ENCODE data around the gene AUTS2. TPM values are rescaled to one million over a fixed set of nuclear protein-coding genes. Genes with fewer than 3 reads are reported as not detected.

Gene AUTS2
- total RNA-seq, 4 donors from 2014 or later, result 14.9 to 27.2 (median 17.5) TPM

DNA sequence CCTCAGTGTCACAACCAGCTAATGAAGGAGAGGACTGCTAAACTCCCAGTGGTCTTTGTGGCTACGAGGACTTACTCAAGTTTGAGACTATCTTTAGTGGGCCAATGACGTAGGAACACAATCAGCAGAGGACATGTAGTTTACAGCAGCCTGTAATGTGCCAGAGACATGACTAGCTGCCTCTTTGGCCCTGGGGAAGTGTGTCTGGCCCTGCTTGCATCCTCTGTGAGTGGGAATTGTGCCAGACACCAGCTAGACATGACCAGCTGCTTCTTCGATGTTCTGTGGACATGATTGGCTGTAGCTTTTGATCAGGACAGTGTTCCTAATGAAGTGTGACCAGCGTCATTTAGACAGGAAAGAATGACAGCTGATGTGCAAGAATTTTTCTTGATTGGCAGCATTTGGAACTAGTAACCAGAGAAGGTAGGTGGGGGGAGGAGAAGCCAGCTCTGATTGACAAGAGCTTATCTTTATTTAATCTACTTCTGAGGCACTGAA lies 141.7 kb downstream of the AUTS2 start:
- WGBS, 2 donors, result 67 to 71% methylated on average over 4 of the region's 4 CpGs

GRCh38 chr7:69742237-69742636 lies 144.0 kb downstream of the AUTS2 start:
- no peaks in the 10 kb centered on the region for H3K27me3 ChIP-seq
- intact Hi-C loops (cut with DNase I), result no loop called here
- no peak overlapping the region for H3K4me3 ChIP-seq (replicated peaks in 1 of 3)
- no peaks in the 10 kb centered on the region for H3K4me1 ChIP-seq
- TF ChIP-seq, protein P1, sequence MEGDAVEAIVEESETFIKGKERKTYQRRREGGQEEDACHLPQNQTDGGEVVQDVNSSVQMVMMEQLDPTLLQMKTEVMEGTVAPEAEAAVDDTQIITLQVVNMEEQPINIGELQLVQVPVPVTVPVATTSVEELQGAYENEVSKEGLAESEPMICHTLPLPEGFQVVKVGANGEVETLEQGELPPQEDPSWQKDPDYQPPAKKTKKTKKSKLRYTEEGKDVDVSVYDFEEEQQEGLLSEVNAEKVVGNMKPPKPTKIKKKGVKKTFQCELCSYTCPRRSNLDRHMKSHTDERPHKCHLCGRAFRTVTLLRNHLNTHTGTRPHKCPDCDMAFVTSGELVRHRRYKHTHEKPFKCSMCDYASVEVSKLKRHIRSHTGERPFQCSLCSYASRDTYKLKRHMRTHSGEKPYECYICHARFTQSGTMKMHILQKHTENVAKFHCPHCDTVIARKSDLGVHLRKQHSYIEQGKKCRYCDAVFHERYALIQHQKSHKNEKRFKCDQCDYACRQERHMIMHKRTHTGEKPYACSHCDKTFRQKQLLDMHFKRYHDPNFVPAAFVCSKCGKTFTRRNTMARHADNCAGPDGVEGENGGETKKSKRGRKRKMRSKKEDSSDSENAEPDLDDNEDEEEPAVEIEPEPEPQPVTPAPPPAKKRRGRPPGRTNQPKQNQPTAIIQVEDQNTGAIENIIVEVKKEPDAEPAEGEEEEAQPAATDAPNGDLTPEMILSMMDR (IDR thresholded peaks at IDR 0.05), result no peak
- no peak for TF ChIP-seq POLR2A (IDR thresholded peaks at IDR 0.05)
- WGBS, 2 donors, result 94 to 97% methylated on average over 1 of the region's 1 CpG
- no peaks in the 10 kb centered on the region for H3K36me3 ChIP-seq
- DNase-seq, result no peak
- no peak overlapping the region for H3K27ac ChIP-seq
- no peaks in the 10 kb centered on the region for H3K9me3 ChIP-seq

More for the DNA sequence above, 141.7 kb downstream of the AUTS2 start:
- TF ChIP-seq, protein P1 (IDR thresholded peaks at IDR 0.05), result no peak
- TF ChIP-seq POLR2A (IDR thresholded peaks at IDR 0.05), result no peak
- DNase-seq, result peak; percentile 4 to 7
- no peaks in the 10 kb centered on the region for H3K27me3 ChIP-seq
- no peaks in the 10 kb centered on the region for H3K4me1 ChIP-seq
- no peak overlapping the region for H3K27ac ChIP-seq
- H3K9me3 ChIP-seq, result no peaks in the 10 kb centered on the region
- no peak overlapping the region for H3K4me3 ChIP-seq (replicated peaks in 1 of 3)
- intact Hi-C loops (cut with DNase I), result no loop called here
- H3K36me3 ChIP-seq, result no peaks in the 10 kb centered on the region

- DNase-seq, result no peak
- H3K36me3 ChIP-seq, result no peaks in the 10 kb centered on the region
- H3K4me1 ChIP-seq, result no peaks in the 10 kb centered on the region
- TF ChIP-seq, protein P1 (IDR thresholded peaks at IDR 0.05), result no peak
- TF ChIP-seq POLR2A (IDR thresholded peaks at IDR 0.05), result no peak
- no peak overlapping the region for H3K4me3 ChIP-seq (replicated peaks in 1 of 3)
- no peak overlapping the region for H3K27ac ChIP-seq
- WGBS, 2 donors, result 73 to 87% methylated on average over 2 of the region's 2 CpGs
- no peaks in the 10 kb centered on the region for H3K9me3 ChIP-seq
- intact Hi-C loops (cut with DNase I), result no loop called here
- H3K27me3 ChIP-seq, result no peaks in the 10 kb centered on the region
These were observed 145.2 kb downstream of the AUTS2 start for GRCh38 chr7:69743436-69743835.

DNA sequence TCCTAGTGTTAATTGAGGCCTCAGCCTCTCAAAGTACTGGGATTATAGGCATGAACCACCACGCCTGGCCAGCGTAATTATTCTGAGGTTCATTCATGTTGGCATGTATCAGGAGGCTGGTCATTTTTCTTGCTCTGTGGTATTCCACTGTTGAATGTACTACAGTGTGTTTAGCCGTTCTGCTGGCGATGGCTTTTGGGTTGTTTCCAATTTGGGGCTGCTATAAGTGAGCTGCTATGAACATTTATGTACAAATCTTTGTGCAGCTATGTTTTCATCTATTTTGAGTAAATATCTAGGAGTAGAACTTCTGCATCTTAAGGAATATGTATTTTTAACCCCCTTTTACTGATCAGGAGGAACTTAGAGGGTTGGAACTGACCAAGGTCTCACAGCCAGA lies 145.8 kb downstream of the AUTS2 start:
- WGBS, 2 donors, result 92% methylated on average over 4 of the region's 4 CpGs
- intact Hi-C loops (cut with DNase I), result no loop called here
- no peak for TF ChIP-seq POLR2A (IDR thresholded peaks at IDR 0.05)
- TF ChIP-seq, protein P1 (IDR thresholded peaks at IDR 0.05), result no peak

DNA sequence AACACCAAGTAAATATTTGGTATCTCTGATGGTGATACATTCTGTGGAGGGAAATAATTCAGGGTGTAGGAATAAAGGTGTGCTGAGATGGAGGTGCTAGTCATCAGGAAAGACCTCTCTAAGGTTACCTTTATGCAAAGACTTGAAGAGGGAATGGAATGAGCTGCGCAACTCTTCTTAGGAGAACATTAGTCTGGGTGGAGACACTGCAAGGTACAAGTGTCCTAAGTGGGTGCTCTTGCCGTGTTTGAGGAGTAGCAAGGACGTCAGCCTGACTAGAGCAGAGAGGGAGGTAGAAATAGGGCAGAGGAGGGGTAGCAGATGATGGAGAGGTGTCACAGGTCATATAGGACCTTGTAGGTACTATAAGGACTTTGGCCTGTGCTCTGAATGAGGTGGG lies 148.1 kb downstream of the AUTS2 start:
- H3K36me3 ChIP-seq, result no peaks in the 10 kb centered on the region
- TF ChIP-seq, protein P1 (IDR thresholded peaks at IDR 0.05), result no peak
- TF ChIP-seq POLR2A (IDR thresholded peaks at IDR 0.05), result no peak
- H3K27me3 ChIP-seq, result no peaks in the 10 kb centered on the region
- no peaks in the 10 kb centered on the region for H3K9me3 ChIP-seq
- intact Hi-C loops (cut with DNase I), result no loop called here
- no peak for DNase-seq
- H3K27ac ChIP-seq, result no peak overlapping the region
- 83 to 89% methylated on average over 3 of the region's 3 CpGs for WGBS, 2 donors
- no peaks in the 10 kb centered on the region for H3K4me1 ChIP-seq
- no peak overlapping the region for H3K4me3 ChIP-seq (replicated peaks in 1 of 3)

More for the DNA sequence above, 145.8 kb downstream of the AUTS2 start:
- Histone ChIP-seq H3K4me3 (replicated peaks in 1 of 3) (no peak overlapping the region), H3K27ac (no peak overlapping the region), H3K36me3 (no peaks in the 10 kb centered on the region), H3K4me1 (no peaks in the 10 kb centered on the region), H3K27me3 (no peaks in the 10 kb centered on the region), H3K9me3 (no peaks in the 10 kb centered on the region)
- DNase-seq, result no peak

Data from thyroid gland (tissue), 4 donors.